ENCODE results near the gene MST1.
"Not testable (repeated sequence)": the region's sequence is repeated elsewhere in the genome, so short reads cannot be mapped to it uniquely, and the experiment has no call there.

The MST1 gene

GRCh38 chr3:49700453-49701128 is 11.3 kb upstream of the MST1 start:
- DNase-seq (ENCODE audit: low read depth) = no peak

DNA sequence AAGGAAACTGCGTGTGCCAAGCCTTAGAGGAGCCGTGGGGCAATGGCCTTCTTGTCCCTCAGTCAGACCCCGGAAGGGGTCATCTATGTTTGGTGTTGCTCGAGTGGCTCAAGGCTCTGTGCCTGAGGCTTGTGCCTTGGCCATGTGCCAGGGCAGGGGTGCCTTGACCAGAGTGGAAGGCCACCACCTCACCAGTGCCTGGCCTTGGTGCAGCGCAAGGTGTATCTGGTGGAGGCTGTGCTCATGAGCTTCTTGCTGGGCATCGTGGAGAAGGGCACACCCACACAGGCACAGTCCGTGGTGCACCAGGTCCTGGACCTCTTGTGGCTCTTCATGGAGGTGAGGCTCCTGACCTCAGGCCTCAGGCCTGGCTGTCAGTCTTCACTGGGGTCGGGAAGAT is 10.7 kb upstream of the MST1 start:
- DNase-seq (ENCODE audit: low read depth) = no peak

DNA sequence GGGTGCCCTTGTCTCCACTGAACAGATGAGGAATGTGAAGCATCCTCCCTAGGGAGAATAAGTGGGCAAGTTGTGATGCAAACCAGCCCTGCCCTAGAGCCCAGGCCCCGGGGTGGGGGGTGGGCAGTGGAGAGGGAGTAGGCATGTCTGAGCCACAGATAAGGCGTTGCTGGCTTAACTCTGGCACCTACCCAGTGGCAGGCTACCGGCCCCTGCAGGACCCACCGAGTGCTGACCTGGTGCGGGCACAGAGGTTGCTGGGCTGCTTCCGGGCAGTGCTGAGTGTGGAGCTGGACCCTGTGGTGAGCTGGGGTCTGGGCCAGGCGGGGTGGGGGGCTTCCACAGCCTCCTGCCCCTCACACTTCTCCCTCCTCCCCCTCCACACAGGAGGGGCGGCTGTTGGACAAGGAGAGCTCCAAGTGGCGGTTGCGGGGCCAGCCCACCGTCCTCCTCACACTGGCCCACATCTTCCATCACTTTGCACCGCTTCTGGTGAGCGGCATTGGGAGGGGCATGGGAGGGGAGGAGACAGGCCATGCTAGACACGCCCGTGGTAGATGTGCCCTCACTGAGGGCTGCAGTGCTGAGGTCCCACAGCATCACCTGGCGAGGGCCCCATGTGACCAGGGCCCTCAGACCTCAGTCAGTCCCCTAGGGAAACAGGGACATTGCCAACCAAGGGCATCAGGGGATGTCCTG is 10.2 kb upstream of the MST1 start:
- no peak for DNase-seq (ENCODE audit: low read depth)

DNA sequence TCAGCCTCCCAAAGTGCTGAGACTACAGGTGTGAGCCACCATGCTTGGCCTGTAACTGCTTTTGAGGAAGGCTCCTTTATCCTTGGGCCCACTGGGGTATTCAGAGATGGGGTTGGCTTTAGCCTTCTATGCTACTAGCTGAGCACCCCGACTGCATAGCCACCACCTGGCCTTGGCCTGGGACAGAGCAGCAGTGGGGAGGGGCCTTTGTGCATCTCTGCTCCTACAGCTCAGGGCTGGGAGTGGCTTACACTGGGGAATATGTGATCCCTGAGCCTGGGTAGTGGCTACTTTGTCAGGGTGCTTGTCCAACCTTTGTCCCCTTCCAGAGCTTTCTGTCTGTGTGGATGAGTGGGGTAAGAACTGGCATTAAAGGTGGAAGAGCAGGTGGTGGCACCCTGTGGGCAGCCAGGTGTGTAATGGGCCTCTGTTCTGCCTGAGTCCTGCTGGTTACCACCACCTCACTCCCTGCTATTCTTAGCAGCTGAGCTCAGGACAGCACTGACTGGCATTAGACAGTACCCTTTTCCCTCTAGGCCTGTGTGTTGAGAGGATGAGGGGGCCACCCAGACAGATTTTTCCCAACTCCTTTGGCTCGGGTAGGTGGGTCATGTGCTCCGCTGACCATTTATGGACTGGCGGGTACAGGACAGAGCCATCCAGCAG is 6.2 kb upstream of the MST1 start:
- DNase-seq (ENCODE audit: low read depth) = not testable (repeated sequence)

- not testable (repeated sequence) for DNase-seq (ENCODE audit: low read depth)
Measured at GRCh38 chr3:49694409-49695070, 5.3 kb upstream of the MST1 start.

DNA sequence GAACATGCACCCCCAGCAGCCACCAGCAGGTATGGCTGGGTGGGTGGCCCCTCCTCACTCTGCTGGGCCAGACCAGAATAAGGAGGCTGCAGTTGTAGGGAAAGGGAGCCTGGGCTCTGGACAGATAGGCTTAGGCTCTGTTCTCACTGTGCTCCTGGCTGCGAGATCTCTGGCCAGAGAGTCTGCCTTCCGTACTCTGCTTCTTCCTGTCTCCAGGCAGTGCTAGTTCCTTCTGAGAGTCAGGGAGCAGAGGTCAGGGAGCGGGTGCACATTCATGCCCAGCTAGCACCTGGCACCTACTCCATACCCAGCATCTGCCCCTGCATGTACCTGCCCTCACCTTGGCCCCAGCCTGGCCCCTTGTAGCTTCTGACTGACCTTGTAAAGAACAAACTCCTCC is 2.2 kb upstream of the MST1 start:
- DNase-seq (ENCODE audit: low read depth) = not testable (repeated sequence)

- DNase-seq (ENCODE audit: low read depth) = not testable (repeated sequence)
Measured at GRCh38 chr3:49690856-49691255, 1.6 kb upstream of the MST1 start.

GRCh38 chr3:49689908-49690624 is 792 bp upstream of the MST1 start:
- DNase-seq (ENCODE audit: low read depth) = not testable (repeated sequence)

DNA sequence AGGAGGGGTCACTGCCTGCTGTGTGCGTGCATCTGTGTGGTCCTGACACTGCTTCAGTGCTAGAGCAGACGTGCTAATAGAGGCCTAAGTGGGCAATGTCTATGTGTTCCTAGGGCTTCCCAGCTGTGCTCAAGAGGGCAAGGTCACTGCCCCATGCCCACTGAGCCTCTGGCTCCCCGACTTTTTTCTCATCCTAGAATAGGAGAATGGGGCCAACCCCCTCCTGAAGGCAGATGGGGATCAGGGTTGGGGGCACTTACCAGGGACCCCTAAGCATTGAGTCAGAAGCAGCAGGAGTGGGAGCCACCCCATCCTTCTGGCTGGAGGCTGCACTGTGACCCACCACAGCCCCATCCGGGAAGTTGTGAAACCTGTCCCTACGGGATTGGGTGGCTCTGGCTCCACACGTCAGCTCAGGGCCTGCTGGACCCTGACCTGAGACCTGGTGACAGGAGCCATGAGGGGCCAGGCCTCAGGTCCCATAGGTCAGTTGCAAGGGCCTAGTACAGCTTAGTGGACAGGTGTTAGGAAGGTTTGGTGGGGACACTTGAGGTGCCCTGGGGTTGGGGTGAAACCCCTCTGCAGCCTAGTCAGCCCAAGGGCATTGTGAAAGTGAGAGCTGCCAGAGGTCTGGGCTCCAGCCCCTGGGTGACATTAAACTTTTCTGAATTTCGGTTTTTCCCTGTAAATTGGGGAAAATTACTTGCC is 782 bp downstream of the MST1 start:
- DNase-seq (ENCODE audit: low read depth) = not testable (repeated sequence)

DNA sequence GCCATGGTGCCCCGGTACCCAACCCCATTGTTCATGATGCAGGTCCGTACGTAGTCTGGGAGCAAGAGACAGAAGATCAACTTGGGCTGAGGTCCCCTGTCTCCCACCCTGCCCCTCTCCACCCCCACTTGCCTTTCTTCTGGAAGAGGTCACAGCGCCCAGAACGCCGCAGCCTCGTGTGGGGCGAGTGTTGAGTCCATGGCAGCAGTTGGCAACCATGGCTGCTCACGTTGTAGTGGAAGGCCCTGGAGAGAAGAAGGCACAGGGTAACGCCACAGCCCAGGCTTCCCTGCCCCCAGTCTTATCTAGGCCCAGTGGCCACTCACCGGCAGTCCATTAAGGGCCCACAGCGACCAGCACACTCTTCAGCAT is 1.9 kb downstream of the MST1 start:
- DNase-seq (ENCODE audit: low read depth) = not testable (repeated sequence)

GRCh38 chr3:49686769-49687423 is 2.4 kb downstream of the MST1 start:
- not testable (repeated sequence) for DNase-seq (ENCODE audit: low read depth)

GRCh38 chr3:49686346-49686745 is 2.9 kb downstream of the MST1 start:
- not testable (repeated sequence) for DNase-seq (ENCODE audit: low read depth)

DNA sequence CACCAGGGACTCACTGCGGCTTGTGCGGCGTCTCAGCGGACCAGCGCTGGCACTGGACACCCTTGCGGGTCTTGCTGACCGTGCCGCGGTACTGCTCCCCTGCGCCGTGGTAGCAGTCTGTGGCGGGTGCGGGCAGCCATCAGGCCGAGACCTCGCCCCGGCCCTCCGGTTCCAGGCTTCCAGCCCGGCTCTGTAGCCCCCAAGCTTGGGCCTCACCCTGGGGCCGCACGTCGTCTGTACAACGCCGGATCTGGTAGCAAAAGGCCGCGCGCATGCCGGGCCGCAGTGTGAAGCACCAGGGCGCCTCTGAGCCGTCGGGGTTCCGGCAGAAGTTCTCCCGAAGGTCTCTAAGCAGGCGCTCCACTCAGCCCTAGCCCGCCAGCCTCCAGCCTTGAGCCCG is 3.4 kb downstream of the MST1 start:
- DNase-seq (ENCODE audit: low read depth) = not testable (repeated sequence)

- DNase-seq (ENCODE audit: low read depth) = not testable (repeated sequence)
Measured at GRCh38 chr3:49685103-49685502, 4.2 kb downstream of the MST1 start.

- DNase-seq (ENCODE audit: low read depth) = not testable (repeated sequence)
Measured at GRCh38 chr3:49684453-49684852, 4.8 kb downstream of the MST1 start.

DNA sequence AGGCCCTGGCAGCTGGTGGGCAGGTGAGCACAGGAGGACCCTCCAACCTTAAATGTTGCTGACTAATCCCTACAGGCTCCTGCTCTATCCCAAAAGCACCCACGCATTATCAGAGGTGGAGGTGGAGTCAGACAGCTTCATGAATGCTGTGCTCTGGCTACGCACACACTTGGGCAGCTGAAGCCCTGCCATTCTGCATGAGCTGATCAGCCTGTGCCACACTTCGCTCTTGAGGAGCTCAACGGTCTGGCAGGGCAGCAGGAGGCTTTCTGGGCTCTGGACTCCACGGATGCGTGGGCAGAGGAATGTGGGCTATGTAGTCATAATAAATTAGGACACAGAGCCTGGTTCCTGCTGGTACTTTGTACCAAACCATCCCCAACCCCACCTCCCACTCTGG is 6.1 kb downstream of the MST1 start:
- DNase-seq (ENCODE audit: low read depth) = no peak

DNA sequence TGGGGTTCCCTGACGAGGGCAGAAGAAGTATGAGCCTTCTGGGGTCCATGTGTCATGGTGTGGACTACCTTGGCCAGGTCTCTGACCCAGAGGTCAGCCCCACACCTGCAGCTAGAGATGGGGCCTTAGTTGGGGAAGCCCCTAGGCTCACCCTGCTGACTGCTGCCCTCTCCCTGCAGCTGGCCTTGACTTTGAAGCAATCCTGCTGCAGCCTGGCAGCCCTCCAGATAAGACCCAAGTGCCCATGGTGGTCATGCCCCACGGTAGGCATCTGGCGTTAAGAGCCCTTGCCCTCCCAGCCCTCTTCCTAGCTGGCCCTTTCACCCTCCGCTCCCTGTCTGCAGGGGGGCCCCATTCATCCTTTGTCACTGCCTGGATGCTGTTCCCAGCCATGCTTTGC is 7.7 kb downstream of the MST1 start:
- no peak for DNase-seq (ENCODE audit: low read depth)

- no peak for DNase-seq (ENCODE audit: low read depth)
Measured at GRCh38 chr3:49681232-49681522, 8.1 kb downstream of the MST1 start.

- DNase-seq (ENCODE audit: low read depth) = no peak
Measured at GRCh38 chr3:49680493-49681231, 8.6 kb downstream of the MST1 start.

GRCh38 chr3:49675912-49676311 is 13.4 kb downstream of the MST1 start:
- no peak for DNase-seq (ENCODE audit: low read depth)

All from activated gamma-delta T cell treated with anti-CD3 and anti-CD28 coated beads, Interleukin-2, amount 50 U/mL, for 16 hours (primary cell).